Sigmoid colon (tissue), 7 donors: Measurements from ENCODE around the gene NFATC2IP. TPM values are rescaled to one million over a fixed set of nuclear protein-coding genes. Genes with fewer than 3 reads are reported as not detected.
A peak's percentile ranks its signal among the peaks of the same experiment; 100 is the strongest.
"Not testable (repeated sequence)": the region's sequence is repeated elsewhere in the genome, so short reads cannot be mapped to it uniquely, and the experiment has no call there.

Source experiments
- DNase-seq: peaks from one replicate; pipeline ENCODE4 v3.0.0-alpha.2; 2019
- H3K27ac ChIP-seq, 4 donors: fragments of 200-600 bp; sonication (generic); one replicate each; pipeline ENCODE4 v1.5.1; 2016 to 2019; ENCODE audit warnings: mild to moderate bottlenecking in 1 of 4
- H3K27me3 ChIP-seq, 3 donors: fragments of 200-600 bp; sonication (generic); one replicate each; pipeline ENCODE4 v1.5.1; 2019; ENCODE audit warnings: mild to moderate bottlenecking in 1 of 3
- H3K36me3 ChIP-seq, 4 donors: fragments of 200-600 bp; sonication (generic); one replicate each; pipeline ENCODE4 v1.5.1; 2016 to 2019
- H3K4me1 ChIP-seq, 4 donors: fragments of 200-600 bp; sonication (generic); one replicate each; pipeline ENCODE4 v1.5.1; 2017 to 2019
- H3K4me3 ChIP-seq, 4 donors: fragments of 200-600 bp; sonication (generic); one replicate each; pipeline ENCODE4 v1.5.1; 2017 to 2019; ENCODE audit warnings: mild to moderate bottlenecking in 2 of 4, moderate library complexity in 1 of 4
- H3K9me3 ChIP-seq, 4 donors: fragments of 200-600 bp in 3 of 4; sonication (generic) in 3 of 4; one replicate each; pipeline versions ENCODE4 v1.5.1 to v1.6.1; 2013 to 2019
- EP300 ChIP-seq, 4 donors: sonication (generic); formaldehyde crosslinking; IDR thresholded peaks; one replicate each; pipeline ENCODE4 v1.6.1; 2017; ENCODE audit warnings: antibody characterized with exemption in 4 of 4
- POLR2A ChIP-seq, 2 donors: fragments of 450-650 bp; IDR thresholded peaks; one replicate each; pipeline ENCODE4 v1.6.1; 2016; ENCODE audit warnings: antibody characterized with exemption in 2 of 2, mild to moderate bottlenecking in 2 of 2, moderate library complexity in 2 of 2
- POLR2AphosphoS5 ChIP-seq, 4 donors: sonication (generic); formaldehyde crosslinking; IDR thresholded peaks; one replicate each; pipeline ENCODE4 v1.6.1; 2017; ENCODE audit warnings: antibody characterized with exemption in 4 of 4
- WGBS, 2 donors: extraction: QIAGEN DNeasy Blood & Tissue Kit; methylation state at CpG; one replicate each; pipeline ENCODE4 v1.1.7; 2013; 5-methylcytosine and 5-hydroxymethylcytosine counted together
- intact Hi-C: fragments of 100-400 bp; cut with DNase I; formaldehyde crosslinking; loops from one replicate; pipeline ENCODE4 v1.15.1; 2023
- polyA plus RNA-seq, 3 donors: library from polyadenylated mRNA; stranded (reverse); fragments of 200-250 nt; gene quantifications; one replicate each; pipeline ENCODE4 v1.2.3, GENCODE V29; 2013
- total RNA-seq, 4 donors: library from RNA; depleted of rRNA; stranded (reverse); fragments of >200 nt; gene quantifications; one replicate each; pipeline ENCODE4 v1.1.0, GENCODE V29; 2016
- TF ChIP-seq, protein P1 (sequence below), 4 experiments: fragments of 450-650 bp in 3 of 4; fragments of 200-600 bp in 1 of 4; IDR thresholded peaks; one replicate each; pipeline ENCODE4 v1.5.1; 2016 to 2019; ENCODE audit warnings: antibody characterized with exemption in 4 of 4, mild to moderate bottlenecking in 3 of 4, moderate library complexity in 2 of 4
- donor health status: healthy with polysubstance abuse.
- donor health status: Bipolar disorder and iron deficiency.
- donor health status: healthy.

Gene NFATC2IP
- total and polyA plus RNA-seq, 7 donors = 12.6 to 42.5 (median 20.8) TPM

DNA sequence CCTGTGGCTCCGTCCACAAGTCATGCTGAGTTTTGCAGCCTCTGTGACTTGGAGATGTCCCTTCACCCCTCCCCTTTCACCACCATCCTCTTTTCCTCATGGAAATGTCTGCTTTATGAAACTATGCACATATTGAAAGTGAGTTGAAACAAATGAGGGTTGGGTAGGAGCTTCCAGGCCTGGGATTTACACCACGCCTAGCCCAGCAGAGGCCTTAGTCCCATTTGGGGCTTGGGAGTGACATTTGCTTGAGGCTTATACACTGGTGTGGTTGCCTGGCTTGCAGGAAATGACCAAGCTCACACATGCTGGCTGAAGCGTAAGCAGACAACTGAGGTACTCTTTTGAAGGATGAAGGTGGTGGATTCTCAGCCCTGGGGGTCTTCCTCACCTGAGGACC, 13.3 kb downstream of the NFATC2IP start:
- no peaks in the 10 kb centered on the region for H3K27me3 ChIP-seq
- no peak for TF ChIP-seq POLR2AphosphoS5 (IDR thresholded peaks at IDR 0.05)
- TF ChIP-seq, protein P1, sequence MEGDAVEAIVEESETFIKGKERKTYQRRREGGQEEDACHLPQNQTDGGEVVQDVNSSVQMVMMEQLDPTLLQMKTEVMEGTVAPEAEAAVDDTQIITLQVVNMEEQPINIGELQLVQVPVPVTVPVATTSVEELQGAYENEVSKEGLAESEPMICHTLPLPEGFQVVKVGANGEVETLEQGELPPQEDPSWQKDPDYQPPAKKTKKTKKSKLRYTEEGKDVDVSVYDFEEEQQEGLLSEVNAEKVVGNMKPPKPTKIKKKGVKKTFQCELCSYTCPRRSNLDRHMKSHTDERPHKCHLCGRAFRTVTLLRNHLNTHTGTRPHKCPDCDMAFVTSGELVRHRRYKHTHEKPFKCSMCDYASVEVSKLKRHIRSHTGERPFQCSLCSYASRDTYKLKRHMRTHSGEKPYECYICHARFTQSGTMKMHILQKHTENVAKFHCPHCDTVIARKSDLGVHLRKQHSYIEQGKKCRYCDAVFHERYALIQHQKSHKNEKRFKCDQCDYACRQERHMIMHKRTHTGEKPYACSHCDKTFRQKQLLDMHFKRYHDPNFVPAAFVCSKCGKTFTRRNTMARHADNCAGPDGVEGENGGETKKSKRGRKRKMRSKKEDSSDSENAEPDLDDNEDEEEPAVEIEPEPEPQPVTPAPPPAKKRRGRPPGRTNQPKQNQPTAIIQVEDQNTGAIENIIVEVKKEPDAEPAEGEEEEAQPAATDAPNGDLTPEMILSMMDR (IDR thresholded peaks at IDR 0.05) = no peak
- TF ChIP-seq POLR2A (IDR thresholded peaks at IDR 0.05) = no peak
- TF ChIP-seq EP300 (IDR thresholded peaks at IDR 0.05) = no peak
- intact Hi-C loops = no loop called here
- 76 to 96% methylated on average over 3 of the region's 3 CpGs for WGBS, 2 donors
- H3K4me1 ChIP-seq = no peaks in the 10 kb centered on the region
- no peak overlapping the region for H3K4me3 ChIP-seq
- H3K27ac ChIP-seq = no peak overlapping the region
- DNase-seq = no peak
- no peaks in the 10 kb centered on the region for H3K9me3 ChIP-seq
- H3K36me3 ChIP-seq = peaks cover 12 to 58% (median 21%) of the 10 kb centered on the region in 4 donors

DNA sequence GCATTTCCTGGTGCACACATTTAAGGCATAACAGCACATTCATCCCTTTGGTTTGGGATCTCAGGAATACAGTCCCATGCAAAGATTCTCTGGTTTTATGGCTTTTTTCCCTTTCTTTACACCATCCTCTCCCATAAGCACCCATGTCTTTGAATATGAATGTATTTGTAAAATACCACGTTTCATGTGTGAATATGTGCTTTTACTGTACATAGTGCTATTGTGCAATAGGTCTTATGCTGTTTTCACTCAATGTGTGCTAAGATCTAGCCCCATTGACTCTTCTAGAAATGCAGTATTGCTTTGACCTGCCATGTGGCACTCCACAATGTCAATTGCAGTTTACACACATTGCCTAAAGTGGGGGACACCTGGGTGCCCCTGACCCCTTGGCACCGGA, 13.8 kb downstream of the NFATC2IP start:
- no peak for TF ChIP-seq POLR2AphosphoS5 (IDR thresholded peaks at IDR 0.05)
- Histone ChIP-seq H3K36me3 (peaks cover 12 to 54% (median 21%) of the 10 kb centered on the region in 4 donors), H3K4me1 (no peaks in the 10 kb centered on the region), H3K9me3 (no peaks in the 10 kb centered on the region), H3K27ac (no peak overlapping the region), H3K4me3 (no peak overlapping the region), H3K27me3 (no peaks in the 10 kb centered on the region)
- intact Hi-C loops = no loop called here
- DNase-seq = no peak
- 83 to 92% methylated on average over 2 of the region's 2 CpGs for WGBS, 2 donors

DNA sequence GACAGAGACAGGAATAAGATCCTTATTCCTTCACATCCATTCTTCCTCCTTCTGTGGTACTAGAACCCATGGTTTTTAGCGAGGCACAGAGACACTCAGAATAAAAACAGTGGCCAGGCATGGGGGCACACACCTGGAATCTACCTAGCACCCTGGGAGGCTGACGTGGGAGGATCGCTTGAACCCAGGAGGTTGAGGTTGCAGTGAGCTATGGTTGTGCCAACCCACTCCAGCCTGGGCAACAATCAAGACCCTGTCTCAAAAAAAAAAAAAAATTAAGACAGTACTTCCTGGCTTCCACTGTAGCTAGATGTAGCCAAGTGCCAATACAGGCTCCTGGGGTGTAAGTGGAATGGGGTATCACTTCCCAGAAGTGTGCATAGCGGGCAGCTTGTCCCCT, 16.4 kb downstream of the NFATC2IP start:
- Histone ChIP-seq H3K27ac (no peak overlapping the region), H3K9me3 (no peaks in the 10 kb centered on the region), H3K4me3 (no peak overlapping the region), H3K27me3 (no peaks in the 10 kb centered on the region), H3K36me3 (peaks cover 12 to 33% (median 18%) of the 10 kb centered on the region in 4 donors), H3K4me1 (no peaks in the 10 kb centered on the region)
- TF ChIP-seq POLR2A (IDR thresholded peaks at IDR 0.05) (no peak), POLR2AphosphoS5 (IDR thresholded peaks at IDR 0.05) (no peak)
- TF ChIP-seq, protein P1 (IDR thresholded peaks at IDR 0.05) = no peak
- DNase-seq = no peak
- intact Hi-C loops = no loop called here
- WGBS, 2 donors = 92 to 94% methylated on average over 4 of the region's 4 CpGs

DNA sequence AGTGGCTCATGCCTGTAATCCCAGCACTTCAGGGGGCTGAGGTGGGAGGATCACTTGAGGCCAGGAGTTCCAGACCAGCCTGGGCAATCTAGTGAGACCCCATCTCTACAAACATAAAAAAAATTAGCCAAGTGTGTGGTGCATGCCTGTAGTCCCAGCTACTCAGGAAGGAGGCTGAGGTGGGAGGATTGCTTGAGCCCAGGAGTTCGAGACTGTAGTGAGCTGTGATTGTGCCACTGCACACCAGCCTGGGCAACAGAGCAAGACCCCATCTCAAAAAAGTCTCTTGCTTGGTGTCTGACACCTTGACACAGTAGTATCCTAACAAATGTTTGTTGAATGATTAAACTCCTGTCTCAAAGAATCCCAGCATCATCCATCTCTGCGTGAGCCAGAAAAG, 19.0 kb downstream of the NFATC2IP start:
- intact Hi-C loops, H3K9me3 ChIP-seq, H3K4me1 ChIP-seq, H3K27me3 ChIP-seq, DNase-seq, H3K4me3 ChIP-seq, H3K27ac ChIP-seq, H3K36me3 ChIP-seq: not testable (repeated sequence)
- WGBS, 2 donors = 89 to 93% methylated on average over 2 of the region's 2 CpGs

DNA sequence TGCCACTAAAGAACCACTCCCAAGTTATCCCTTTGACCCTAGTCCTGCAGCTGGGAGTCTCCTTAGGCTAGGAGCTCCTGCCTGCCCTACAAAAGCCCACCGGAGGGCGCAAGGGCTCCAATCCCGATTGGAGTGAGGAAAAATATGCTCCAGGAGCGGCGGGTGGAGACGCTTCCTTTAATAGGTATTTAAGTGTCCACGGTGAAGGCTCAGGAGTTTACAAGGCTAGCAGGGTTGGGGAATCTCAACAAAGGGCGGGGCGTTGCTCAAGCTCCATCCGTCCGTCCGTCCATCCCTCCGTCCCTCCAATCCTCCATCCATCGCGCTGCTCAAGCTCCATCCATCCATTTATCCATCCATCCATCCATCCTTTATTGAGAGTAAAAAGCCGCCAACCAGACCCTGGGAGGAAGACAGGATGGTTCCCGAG, 23.3 kb downstream of the NFATC2IP start:
- no peak for DNase-seq
- TF ChIP-seq, protein P1 (IDR thresholded peaks at IDR 0.05) = peak; percentile 15 to 61 (median 57)
- TF ChIP-seq POLR2A (IDR thresholded peaks at IDR 0.05) = no peak
- intact Hi-C loops = no loop called here
- H3K27me3 ChIP-seq = no peaks in the 10 kb centered on the region
- WGBS, 2 donors = 0% methylated on average over 17 of the region's 17 CpGs
- H3K36me3 ChIP-seq = peaks cover 0 to 14% (median 9%) of the 10 kb centered on the region in 4 donors
- H3K27ac ChIP-seq = peak overlapping the region; percentile 75 to 87 (median 85)
- peak overlapping the region; percentile 66 to 98 (median 91) for H3K4me3 ChIP-seq
- H3K9me3 ChIP-seq = no peaks in the 10 kb centered on the region
- peaks cover 0 to 25% (median 16%) of the 10 kb centered on the region in 4 donors for H3K4me1 ChIP-seq

DNA sequence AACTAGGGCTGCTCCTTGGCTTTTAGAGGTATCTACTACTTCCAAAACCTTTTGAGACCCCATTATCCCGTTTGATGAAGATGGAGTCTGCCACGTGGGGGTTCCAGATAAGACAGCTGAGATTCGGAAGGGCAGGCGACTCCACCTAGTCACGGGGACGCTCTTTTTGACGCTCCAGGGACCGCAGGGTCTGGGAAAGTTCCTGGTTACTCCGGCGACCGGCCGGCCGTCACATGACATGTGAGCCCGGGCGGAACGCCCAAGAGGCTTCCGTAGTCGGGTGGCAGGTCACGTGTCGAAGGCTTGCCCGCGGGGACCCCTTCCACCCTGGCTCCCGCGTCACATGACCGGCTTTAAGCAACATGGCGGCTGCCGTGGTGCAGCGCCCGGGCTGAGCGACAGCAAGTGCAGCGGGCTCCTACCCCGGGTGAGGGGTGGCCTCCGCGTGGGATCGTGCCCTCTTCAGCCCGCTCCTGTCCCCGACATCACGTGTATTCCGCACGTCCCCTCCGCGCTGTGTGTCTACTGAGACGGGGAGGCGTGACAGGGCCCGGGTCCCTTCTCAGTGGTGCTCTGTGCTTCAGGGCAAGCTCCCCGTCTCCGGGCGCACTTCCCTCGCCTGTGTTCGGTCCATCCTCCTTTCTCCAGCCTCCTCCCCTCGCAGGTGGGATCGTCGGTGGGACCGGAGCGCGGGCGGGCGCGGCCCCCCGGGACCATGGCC, 23.9 kb downstream of the NFATC2IP start, which contains the start of gene SPNS1:
SPNS1 (plus strand) TSS at position 342 of the 721 bp plus-strand sequence; CDS start at position 716, 374 bp downstream.
- intact Hi-C loops = no loop called here
- Histone ChIP-seq H3K27ac (peak within 1 kb of the TSS; percentile 75 to 87 (median 85)), H3K27me3 (no peaks in the 10 kb centered on the region), H3K9me3 (no peaks in the 10 kb centered on the region), H3K4me1 (peaks cover 0 to 25% (median 16%) of the 10 kb centered on the region in 4 donors), H3K36me3 (peaks cover 0 to 20% (median 12%) of the 10 kb centered on the region in 4 donors), H3K4me3 (peak within 1 kb of the TSS; percentile 66 to 98 (median 91))
- TF ChIP-seq POLR2AphosphoS5 (IDR thresholded peaks at IDR 0.05) (peak; percentile 78 to 94 (median 82)), POLR2A (IDR thresholded peaks at IDR 0.05) (no peak), EP300 (IDR thresholded peaks at IDR 0.05) (peak in 2 of 4 donors; percentile 14 to 81)
- TF ChIP-seq, protein P1 (IDR thresholded peaks at IDR 0.05) = no peak
- 0 to 1% methylated on average over 60 of the region's 60 CpGs for WGBS, 2 donors
- peak; percentile 99 for DNase-seq
